HCT116 (cell line): ENCODE data around the gene ZNF485. TPM values are rescaled to one million over a fixed set of nuclear protein-coding genes. Genes with fewer than 3 reads are reported as not detected.

ENCODE experiments used
- ATAC-seq: fragments of 200-7000 bp; cut with Tn5 transposase; 2 replicates; pipeline ENCODE4 v1.9.1; 2020; ENCODE audit warnings: mild to moderate bottlenecking, moderate library complexity
- BruUV-seq: library from RNA; stranded (reverse); fragments of 400-500 nt; replicated peaks from 2 replicates; lab custom pipeline; 2021; lab: Mats Ljungman, UMichigan
- CTCF ChIA-PET: fragments of 300-600 bp; sonication (Branson Sonifier 250); formaldehyde crosslinking; loops from one replicate; lab custom pipeline; 2021; ENCODE audit warnings: antibody characterized with exemption; lab: Charles Lee
- POLR2A ChIA-PET: fragments of 300-600, 350-600 bp; sonication (Branson Sonifier 250); formaldehyde crosslinking; loops from one replicate; lab custom pipeline; 2021; ENCODE audit warnings: antibody characterized with exemption; lab: Charles Lee
- RAD21 ChIA-PET, 2 experiments: fragments of 300-600 bp; sonication (Branson Sonifier 250); formaldehyde crosslinking; loops; one replicate each; lab custom pipeline; 2023; ENCODE audit warnings: low total read pairs in 2 of 2; ENCODE audit not compliant: uncharacterized antibody in 2 of 2, unreplicated experiment in 2 of 2, low non-redundant PET in 1 of 2; lab: Charles Lee
- DNase-seq: peaks from one replicate; pipeline ENCODE4 v3.0.0-alpha.2; 2010; ENCODE audit warnings: low read depth, low spot score
- H2AFZ ChIP-seq: fragments of 200-600 bp; shearing (Covaris generic), sonication (generic); 2 replicates; pipeline ENCODE4 v1.6.1; 2017; ENCODE audit warnings: low read depth, mixed run types, mixed read lengths, antibody characterized with exemption, low read length; ENCODE audit not compliant: poor library complexity, severe bottlenecking
- H3K27ac ChIP-seq: 2 replicates; pipeline ENCODE4 v1.5.1; 2012; ENCODE audit warnings: low read depth, low read length
- H3K27me3 ChIP-seq: fragments of 200-600 bp; sonication (generic); 2 replicates; pipeline ENCODE4 v1.6.1; 2016; ENCODE audit warnings: mixed run types, low read length, mixed read lengths; ENCODE audit not compliant: insufficient read depth
- H3K36me3 ChIP-seq, 2 experiments: fragments of 200-500 bp in 1 of 2; fragments of 200-600 bp in 1 of 2; sonication (Bioruptor generic) in 1 of 2; sonication (generic) in 1 of 2; 2 replicates each; pipeline versions ENCODE4 v1.5.1 to v1.6.1; 2014 to 2016; ENCODE audit warnings: low read length in 2 of 2, inconsistent platforms in 1 of 2, mixed read lengths in 1 of 2, mixed run types in 1 of 2; ENCODE audit not compliant: insufficient read depth in 2 of 2, control insufficient read depth in 1 of 2
- H3K4me1 ChIP-seq, 2 experiments: fragments of 200-600 bp in 1 of 2; sonication (generic) in 1 of 2; 2 replicates each; pipeline versions ENCODE4 v1.5.1 to v1.6.1; 2012 to 2017; ENCODE audit warnings: low read length in 2 of 2, inconsistent platforms in 1 of 2, mild to moderate bottlenecking in 1 of 2, mixed read lengths in 1 of 2, mixed run types in 1 of 2, moderate library complexity in 1 of 2; ENCODE audit not compliant: insufficient read depth in 2 of 2, control insufficient read depth in 1 of 2
- H3K4me2 ChIP-seq: fragments of 200-600 bp; sonication (generic); 2 replicates; pipeline ENCODE4 v1.6.1; 2017; ENCODE audit warnings: mixed run types, low read length, mixed read lengths
- H3K4me3 ChIP-seq, 2 experiments: fragments of 200-600 bp in 1 of 2; sonication (generic) in 1 of 2; replicated peaks in 1 of 2; 2 replicates each; pipeline ENCODE4 v1.5.1; 2011 to 2016; ENCODE audit warnings: low read length in 2 of 2, control low read depth in 1 of 2, low read depth in 1 of 2, mild to moderate bottlenecking in 1 of 2, mixed read lengths in 1 of 2, mixed run types in 1 of 2
- H3K79me2 ChIP-seq: fragments of 200-600 bp; sonication (generic); 2 replicates; pipeline ENCODE4 v1.6.1; 2017; ENCODE audit warnings: mild to moderate bottlenecking, mixed run types, low read length, moderate library complexity, mixed read lengths; ENCODE audit not compliant: insufficient read depth
- H3K9ac ChIP-seq: fragments of 200-600 bp; sonication (generic); 2 replicates; pipeline ENCODE4 v1.6.1; 2016; ENCODE audit warnings: low read length, mixed read lengths
- H3K9me2 ChIP-seq: fragments of 200-600 bp; sonication (generic), shearing (Covaris generic); 2 replicates; pipeline ENCODE4 v1.6.1; 2017; ENCODE audit warnings: mixed run types, mild to moderate bottlenecking, moderate library complexity; ENCODE audit not compliant: insufficient read depth
- H3K9me3 ChIP-seq, 2 experiments: fragments of 200-500 bp in 1 of 2; fragments of 200-600 bp in 1 of 2; sonication (Bioruptor generic) in 1 of 2; sonication (generic) in 1 of 2; 2 replicates each; pipeline ENCODE4 v1.6.1; 2014 to 2017; ENCODE audit warnings: low read length in 2 of 2, mixed read lengths in 2 of 2, inconsistent platforms in 1 of 2, low read depth in 1 of 2, mild to moderate bottlenecking in 1 of 2, mixed run types in 1 of 2, moderate library complexity in 1 of 2; ENCODE audit not compliant: control insufficient read depth in 1 of 2, insufficient read depth in 1 of 2
- H4K20me1 ChIP-seq: fragments of 200-600 bp; sonication (generic), shearing (Covaris generic); 2 replicates; pipeline ENCODE4 v1.6.1; 2017; ENCODE audit warnings: mixed run types, mild to moderate bottlenecking, moderate library complexity; ENCODE audit not compliant: insufficient read depth
- CBX3 ChIP-seq: IDR thresholded peaks from 2 replicates; pipeline ENCODE4 v1.6.1; 2012; ENCODE audit warnings: low read depth
- CEBPB ChIP-seq: IDR thresholded peaks from 2 replicates; pipeline ENCODE4 v1.6.1; 2012; ENCODE audit warnings: low read depth
- CTCF ChIP-seq, 3 experiments: fragments of 200-600 bp in 1 of 3; sonication (generic) in 1 of 3; IDR thresholded peaks in 2 of 3; conservative IDR thresholded peaks in 1 of 3; 2 replicates each; pipeline ENCODE4 v1.5.1; 2012 to 2017; ENCODE audit warnings: low read depth in 2 of 3, low read length in 2 of 3, antibody characterized with exemption in 1 of 3, borderline replicate concordance in 1 of 3, control low read depth in 1 of 3, mild to moderate bottlenecking in 1 of 3, mixed read lengths in 1 of 3, mixed run types in 1 of 3, moderate library complexity in 1 of 3; ENCODE audit not compliant: insufficient read depth in 1 of 3
- ELF1 ChIP-seq: IDR thresholded peaks from 2 replicates; pipeline ENCODE4 v1.6.1; 2012; ENCODE audit warnings: low read depth, borderline replicate concordance
- EZH2 ChIP-seq: fragments of 200-600 bp; sonication (generic); IDR thresholded peaks from 2 replicates; pipeline ENCODE4 v1.6.1; 2017; ENCODE audit warnings: antibody characterized with exemption, mixed run types
- MAX ChIP-seq: IDR thresholded peaks from 2 replicates; pipeline ENCODE4 v1.6.1; 2012
- POLR2AphosphoS5 ChIP-seq: IDR thresholded peaks from 2 replicates; pipeline ENCODE4 v1.6.1; 2011; ENCODE audit warnings: mild to moderate bottlenecking, low read depth, low read length, moderate library complexity
- RAD21 ChIP-seq: IDR thresholded peaks from 2 replicates; pipeline ENCODE4 v1.6.1; 2012; ENCODE audit warnings: low read depth, mild to moderate bottlenecking
- SIN3A ChIP-seq: IDR thresholded peaks from 2 replicates; pipeline ENCODE4 v1.6.1; 2012; ENCODE audit warnings: low read depth
- SP1 ChIP-seq: IDR thresholded peaks from 2 replicates; pipeline ENCODE4 v1.6.1; 2012; ENCODE audit warnings: low read depth
- SRF ChIP-seq: IDR thresholded peaks from 2 replicates; pipeline ENCODE4 v1.6.1; 2012; ENCODE audit warnings: low read depth
- YY1 ChIP-seq: IDR thresholded peaks from 2 replicates; pipeline ENCODE4 v1.6.1; 2011; ENCODE audit warnings: low read length, low read depth, moderate library complexity, mild to moderate bottlenecking; ENCODE audit not compliant: insufficient replicate concordance; ENCODE audit errors: extremely low read depth
- ZBTB33 ChIP-seq: IDR thresholded peaks from 2 replicates; pipeline ENCODE4 v1.6.1; 2011; ENCODE audit warnings: mild to moderate bottlenecking, low read length, moderate library complexity; ENCODE audit not compliant: insufficient replicate concordance; ENCODE audit errors: extremely low read depth
- ZNF274 ChIP-seq: fragments of 200-500 bp; sonication (Bioruptor generic); IDR thresholded peaks from 2 replicates; pipeline ENCODE4 v1.6.1; 2014; ENCODE audit warnings: mild to moderate bottlenecking, low read depth, low read length, inconsistent platforms
- intact Hi-C: fragments of 100-400 bp; cut with micrococcal nuclease; formaldehyde crosslinking; loops from 2 replicates; pipeline ENCODE4 v1.10.0; 2022
- total RNA-seq: library from RNA; stranded (reverse); gene quantifications from one replicate; pipeline ENCODE4 v1.2.1, GENCODE V29; 2021; ENCODE audit not compliant: unreplicated experiment

ZNF485 gene
- total RNA-seq, 1 experiment from 2014 or later: 5.8 TPM

- no peak overlapping the region for H3K9ac ChIP-seq
- H4K20me1 ChIP-seq: no peaks in the 10 kb centered on the region
- BruUV-seq: no TSS peak
- no peaks in the 10 kb centered on the region for H3K9me2 ChIP-seq
- POLR2A ChIA-PET: no interaction called here
- no peaks in the 10 kb centered on the region; the same call in 1 of the 2 replicates for H3K79me2 ChIP-seq
- intact Hi-C loops: no loop called here
- RAD21 ChIA-PET: no interaction called here
- no peak for DNase-seq
- H3K27me3 ChIP-seq: no peaks in the 10 kb centered on the region
- CTCF ChIA-PET: no interaction called here
- TF ChIP-seq ZBTB33 (no peak), EZH2 (no peak), MAX (no peak), ZNF274 (no peak), SRF (no peak), YY1 (no peak), ELF1 (no peak), CTCF (IDR thresholded peaks at IDR 0.05 in 2 of 3, conservative IDR thresholded peaks at IDR 0.05 in 1 of 3; ENCODE audit: borderline replicate concordance in 1 of 3, insufficient read depth in 1 of 3, low read depth in 2 of 3, low read length in 2 of 3) (no peak), CBX3 (no peak), CEBPB (no peak), SIN3A (no peak), SP1 (no peak), POLR2AphosphoS5 (no peak), RAD21 (no peak)
- H3K4me2 ChIP-seq: peak overlapping the region; percentile 61
- H2AFZ ChIP-seq: peak overlapping the region; percentile 51
- no peaks in the 10 kb centered on the region; a peak in 1 of 4 replicates for H3K36me3 ChIP-seq
- no peaks in the 10 kb centered on the region for H3K9me3 ChIP-seq
- no peak overlapping the region for H3K27ac ChIP-seq
- peaks cover 2 to 17% of the 10 kb centered on the region in 2 experiments; a peak in 2 of 4 replicates for H3K4me1 ChIP-seq
- no peak for ATAC-seq
- H3K4me3 ChIP-seq: peak overlapping the region; percentile 42 to 53; a peak in 3 of 4 replicates
Observed at GRCh38 chr10:43574906-43575305, 31.3 kb upstream of the ZNF485 start.
